Liver (tissue), 9 donors: ENCODE data around the gene EMILIN3. TPM values are rescaled to one million over a fixed set of nuclear protein-coding genes. Genes with fewer than 3 reads are reported as not detected.

Source experiments
- DNase-seq: peaks from one replicate; pipeline ENCODE4 v3.0.0-alpha.2; 2017; ENCODE audit warnings: low spot score
- H3K27ac ChIP-seq, 2 donors: one replicate each; pipeline ENCODE4 v1.7.0; 2013; ENCODE audit warnings: inconsistent platforms in 2 of 2, low read length in 2 of 2, control low read depth in 1 of 2, low read depth in 1 of 2, mild to moderate bottlenecking in 1 of 2
- H3K27me3 ChIP-seq, 4 donors: one replicate each; pipeline versions ENCODE4 v1.6.1 to v1.7.0; 2013; ENCODE audit warnings: low read length in 3 of 4, inconsistent platforms in 1 of 4, mild to moderate bottlenecking in 1 of 4, moderate library complexity in 1 of 4; ENCODE audit not compliant: control insufficient read depth in 4 of 4, insufficient read depth in 4 of 4
- H3K36me3 ChIP-seq, 4 donors: one replicate each; pipeline versions ENCODE4 v1.6.1 to v1.7.0; 2013; ENCODE audit warnings: low read length in 3 of 4, mild to moderate bottlenecking in 3 of 4, low read depth in 1 of 4, moderate library complexity in 1 of 4; ENCODE audit not compliant: control insufficient read depth in 4 of 4, insufficient read depth in 3 of 4
- H3K4me1 ChIP-seq, 4 donors: one replicate each; pipeline versions ENCODE4 v1.6.1 to v1.7.0; 2013; ENCODE audit warnings: low read length in 3 of 4, mild to moderate bottlenecking in 3 of 4, moderate library complexity in 1 of 4; ENCODE audit not compliant: control insufficient read depth in 4 of 4, insufficient read depth in 4 of 4
- H3K4me3 ChIP-seq, 3 donors: one replicate each; pipeline versions ENCODE4 v1.6.1 to v1.7.0; 2013; ENCODE audit warnings: low read length in 3 of 3, control low read depth in 1 of 3, low read depth in 1 of 3, mild to moderate bottlenecking in 1 of 3
- H3K9ac ChIP-seq, 2 donors: one replicate each; pipeline ENCODE4 v1.7.0; 2013; ENCODE audit warnings: low read length in 2 of 2, mild to moderate bottlenecking in 2 of 2, moderate library complexity in 2 of 2, control low read depth in 1 of 2, low read depth in 1 of 2
- H3K9me3 ChIP-seq, 4 donors: one replicate each; pipeline versions ENCODE4 v1.6.1 to v1.7.0; 2013; ENCODE audit warnings: low read length in 3 of 4; ENCODE audit not compliant: control insufficient read depth in 4 of 4
- CTCF ChIP-seq: fragments of 150-350 bp; IDR thresholded peaks from 2 replicates; pipeline ENCODE4 v1.5.1; 2017; ENCODE audit warnings: improper control_type of control experiment, low read depth, low read length; ENCODE audit not compliant: missing input control
- HNF4A ChIP-seq, 2 donors: conservative IDR thresholded peaks; 2 replicates each; pipeline ENCODE4 v1.6.1; 2016; ENCODE audit warnings: antibody characterized with exemption in 2 of 2, mild to moderate bottlenecking in 2 of 2
- NR2F2 ChIP-seq: IDR thresholded peaks from 2 replicates; pipeline ENCODE4 v1.6.1; 2016; ENCODE audit warnings: antibody characterized with exemption
- RAD21 ChIP-seq, 2 donors: IDR thresholded peaks; 2 replicates each; pipeline ENCODE4 v1.6.1; 2016; ENCODE audit warnings: antibody characterized with exemption in 2 of 2, mild to moderate bottlenecking in 2 of 2
- REST ChIP-seq: IDR thresholded peaks from 2 replicates; pipeline ENCODE4 v1.6.1; 2016; ENCODE audit warnings: antibody characterized with exemption, mild to moderate bottlenecking
- SP1 ChIP-seq: IDR thresholded peaks from 2 replicates; pipeline ENCODE4 v1.6.1; 2018; ENCODE audit warnings: antibody characterized with exemption, mild to moderate bottlenecking
- WGBS: extraction: QIAGEN DNeasy Blood & Tissue Kit; methylation state at CpG from one replicate; pipeline ENCODE4 v1.1.7; 2013; 5-methylcytosine and 5-hydroxymethylcytosine counted together
- polyA plus RNA-seq, 2 donors: library from polyadenylated mRNA; stranded (reverse) in 1 of 2; unstranded in 1 of 2; fragments of 200-250 nt in 1 of 2; fragments of >200 nt in 1 of 2; fragmentation: Nextera tagmentation in 1 of 2; extraction: Ambion mirVana in 1 of 2; gene quantifications; one replicate each; pipeline versions ENCODE4 v1.2.1 to v1.2.3, GENCODE V29; 2013 to 2015
- total RNA-seq, 2 donors: library from RNA; depleted of rRNA; stranded (reverse); fragments of >200 nt; gene quantifications; one replicate each; pipeline ENCODE4 v1.2.3, GENCODE V29; 2014
- TF ChIP-seq, protein P1 (sequence below): IDR thresholded peaks from 2 replicates; pipeline ENCODE4 v1.6.1; 2016; ENCODE audit warnings: antibody characterized with exemption
- donor health status: healthy.
- donor health status: healthy.
- donor health status: healthy.
- donor health status: healthy.
- donor health status: healthy.

EMILIN3 gene
- total and polyA plus RNA-seq, 4 donors: 0.05 to 0.79 (median 0.17) TPM; not detected in 1

GRCh38 chr20:41335591-41335990, 31.0 kb downstream of the EMILIN3 start:
- 85% methylated on average over 1 of the region's 1 CpG for WGBS
- Histone ChIP-seq H3K4me3 (no peak overlapping the region), H3K9ac (no peak overlapping the region), H3K36me3 (no peaks in the 10 kb centered on the region), H3K27me3 (no peaks in the 10 kb centered on the region), H3K9me3 (no peaks in the 10 kb centered on the region), H3K4me1 (peaks cover 0 to 8% (median 3%) of the 10 kb centered on the region in 4 donors), H3K27ac (no peak overlapping the region)
- TF ChIP-seq CTCF (no peak), HNF4A (conservative IDR thresholded peaks at IDR 0.05) (no peak), REST (no peak)
- no peak for DNase-seq

DNA sequence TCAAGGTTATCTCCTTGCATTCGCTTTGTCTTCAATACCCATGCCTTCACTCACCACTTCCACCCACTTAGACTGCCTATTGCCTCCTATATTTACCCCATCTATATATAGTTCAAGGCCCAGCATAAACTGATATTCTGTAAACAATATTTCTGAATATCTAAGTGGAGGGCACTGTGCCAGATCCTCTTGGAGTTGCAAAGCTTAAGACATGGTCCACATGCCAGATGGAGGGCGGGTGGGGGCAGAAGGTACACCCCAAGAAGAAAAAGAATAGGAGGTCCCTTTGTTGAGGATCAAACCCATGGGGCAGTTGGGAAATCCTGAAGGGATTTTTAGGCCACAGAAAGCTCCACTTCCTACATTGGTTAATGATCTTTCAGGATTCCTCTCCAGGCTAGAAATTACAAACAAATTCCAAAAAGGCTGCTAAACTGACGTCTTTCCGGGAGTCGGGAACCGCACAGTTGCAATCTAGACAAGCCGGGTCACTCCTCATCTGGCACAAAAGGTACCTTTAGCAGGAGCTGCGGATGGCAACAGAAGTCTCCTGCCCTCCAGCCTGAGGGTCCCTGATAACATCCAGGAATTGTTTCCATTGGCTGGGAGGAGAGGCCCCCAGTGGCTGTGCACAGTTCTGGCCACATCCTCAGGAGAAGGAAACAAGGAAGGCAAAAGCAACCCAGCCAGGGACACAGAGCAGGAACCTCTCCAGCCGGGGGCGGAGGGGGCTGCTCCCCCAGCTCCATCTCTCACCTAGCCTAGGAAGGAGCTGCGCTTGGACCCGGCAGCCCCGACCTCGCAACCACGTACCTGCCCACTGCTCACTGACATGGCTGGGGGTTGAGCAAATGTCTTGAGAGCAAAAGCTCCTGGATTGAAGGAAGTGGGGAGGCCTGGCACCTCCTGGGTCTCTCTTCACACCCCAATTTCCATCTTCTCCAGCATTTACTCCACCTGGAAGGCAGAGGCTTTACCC, 31.9 kb downstream of the EMILIN3 start:
- H3K36me3 ChIP-seq: no peaks in the 10 kb centered on the region
- no peak overlapping the region for H3K9ac ChIP-seq
- no peak for DNase-seq
- WGBS: 87% methylated on average over 15 of the region's 15 CpGs
- no peak overlapping the region for H3K4me3 ChIP-seq
- H3K9me3 ChIP-seq: no peaks in the 10 kb centered on the region
- peak overlapping the region; percentile 34 to 61 for H3K27ac ChIP-seq
- peak; percentile 84 for TF ChIP-seq NR2F2
- TF ChIP-seq SP1: no peak
- TF ChIP-seq RAD21 (IDR thresholded peaks at IDR 0.05): peak in 1 of 2 donors; percentile 40
- H3K27me3 ChIP-seq: no peaks in the 10 kb centered on the region
- H3K4me1 ChIP-seq: peaks cover 0 to under 1% (median 0%) of the 10 kb centered on the region in 4 donors

GRCh38 chr20:41334036-41334435, 32.6 kb downstream of the EMILIN3 start:
- no peak overlapping the region for H3K9ac ChIP-seq
- H3K4me1 ChIP-seq: no peaks in the 10 kb centered on the region
- WGBS: 94% methylated on average over 2 of the region's 2 CpGs
- no peaks in the 10 kb centered on the region for H3K9me3 ChIP-seq
- no peaks in the 10 kb centered on the region for H3K27me3 ChIP-seq
- DNase-seq: no peak
- H3K36me3 ChIP-seq: no peaks in the 10 kb centered on the region
- TF ChIP-seq, protein P1, sequence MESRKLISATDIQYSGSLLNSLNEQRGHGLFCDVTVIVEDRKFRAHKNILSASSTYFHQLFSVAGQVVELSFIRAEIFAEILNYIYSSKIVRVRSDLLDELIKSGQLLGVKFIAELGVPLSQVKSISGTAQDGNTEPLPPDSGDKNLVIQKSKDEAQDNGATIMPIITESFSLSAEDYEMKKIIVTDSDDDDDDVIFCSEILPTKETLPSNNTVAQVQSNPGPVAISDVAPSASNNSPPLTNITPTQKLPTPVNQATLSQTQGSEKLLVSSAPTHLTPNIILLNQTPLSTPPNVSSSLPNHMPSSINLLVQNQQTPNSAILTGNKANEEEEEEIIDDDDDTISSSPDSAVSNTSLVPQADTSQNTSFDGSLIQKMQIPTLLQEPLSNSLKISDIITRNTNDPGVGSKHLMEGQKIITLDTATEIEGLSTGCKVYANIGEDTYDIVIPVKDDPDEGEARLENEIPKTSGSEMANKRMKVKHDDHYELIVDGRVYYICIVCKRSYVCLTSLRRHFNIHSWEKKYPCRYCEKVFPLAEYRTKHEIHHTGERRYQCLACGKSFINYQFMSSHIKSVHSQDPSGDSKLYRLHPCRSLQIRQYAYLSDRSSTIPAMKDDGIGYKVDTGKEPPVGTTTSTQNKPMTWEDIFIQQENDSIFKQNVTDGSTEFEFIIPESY: no peak
- TF ChIP-seq SP1: no peak
- peak overlapping the region in 1 of 2 donors; percentile 34 for H3K27ac ChIP-seq
- H3K4me3 ChIP-seq: no peak overlapping the region
